ENCODE data around the gene PDLIM1.

DNA sequence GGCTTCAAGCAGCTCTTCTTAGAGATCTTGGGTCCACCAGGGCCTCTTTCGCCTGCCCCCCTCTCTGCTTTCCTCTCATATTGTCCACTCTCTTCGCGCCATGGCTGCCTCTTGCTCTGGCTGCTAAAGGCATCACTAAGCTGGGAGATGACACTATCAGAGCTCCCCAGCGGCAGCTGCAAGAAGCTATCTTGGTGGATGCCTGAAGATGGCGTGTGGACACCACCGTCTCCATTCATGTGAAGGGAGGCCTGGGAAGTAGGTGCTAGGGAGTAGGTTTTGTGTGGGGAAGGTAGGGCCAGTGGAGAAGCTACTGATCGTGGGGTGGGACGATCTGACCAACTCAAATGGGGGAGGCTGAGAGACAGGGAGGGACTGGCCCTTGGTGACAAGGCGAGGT, 45.9 kb upstream of the PDLIM1 start:
- no peak for TF ChIP-seq TAF7 (optimal IDR thresholded peaks at IDR 0.05; ENCODE audit: borderline replicate concordance, low read depth, low read length)
- TF ChIP-seq YY1 (IDR thresholded peaks at IDR 0.05; ENCODE audit: low read depth, low read length): no peak
- TF ChIP-seq EP300 (IDR thresholded peaks at IDR 0.05; ENCODE audit: borderline replicate concordance in 1 of 2, low read depth in 2 of 2, low read length in 2 of 2): no peak
- TF ChIP-seq, protein P1, sequence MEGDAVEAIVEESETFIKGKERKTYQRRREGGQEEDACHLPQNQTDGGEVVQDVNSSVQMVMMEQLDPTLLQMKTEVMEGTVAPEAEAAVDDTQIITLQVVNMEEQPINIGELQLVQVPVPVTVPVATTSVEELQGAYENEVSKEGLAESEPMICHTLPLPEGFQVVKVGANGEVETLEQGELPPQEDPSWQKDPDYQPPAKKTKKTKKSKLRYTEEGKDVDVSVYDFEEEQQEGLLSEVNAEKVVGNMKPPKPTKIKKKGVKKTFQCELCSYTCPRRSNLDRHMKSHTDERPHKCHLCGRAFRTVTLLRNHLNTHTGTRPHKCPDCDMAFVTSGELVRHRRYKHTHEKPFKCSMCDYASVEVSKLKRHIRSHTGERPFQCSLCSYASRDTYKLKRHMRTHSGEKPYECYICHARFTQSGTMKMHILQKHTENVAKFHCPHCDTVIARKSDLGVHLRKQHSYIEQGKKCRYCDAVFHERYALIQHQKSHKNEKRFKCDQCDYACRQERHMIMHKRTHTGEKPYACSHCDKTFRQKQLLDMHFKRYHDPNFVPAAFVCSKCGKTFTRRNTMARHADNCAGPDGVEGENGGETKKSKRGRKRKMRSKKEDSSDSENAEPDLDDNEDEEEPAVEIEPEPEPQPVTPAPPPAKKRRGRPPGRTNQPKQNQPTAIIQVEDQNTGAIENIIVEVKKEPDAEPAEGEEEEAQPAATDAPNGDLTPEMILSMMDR (IDR thresholded peaks at IDR 0.05; ENCODE audit: control extremely low read depth in 1 of 3, insufficient read depth in 1 of 3, low read depth in 1 of 3, low read length in 3 of 3): no peak
- TF ChIP-seq POLR2AphosphoS5 (IDR thresholded peaks at IDR 0.05; ENCODE audit: low read depth, low read length): no peak
- TF ChIP-seq RAD21 (IDR thresholded peaks at IDR 0.05 in 1 of 2, conservative IDR thresholded peaks at IDR 0.05 in 1 of 2; ENCODE audit: low read depth in 2 of 2, low read length in 2 of 2): peak in 1 of 2 experiments; percentile 32; a peak in 1 of 4 replicates
- TF ChIP-seq CBX8 (IDR thresholded peaks at IDR 0.05; ENCODE audit: borderline replicate concordance, low read depth, low read length): no peak
- no peak for TF ChIP-seq EZH2 (IDR thresholded peaks at IDR 0.05; ENCODE audit: low read depth, low read length, severe bottlenecking)
- TF ChIP-seq SP1 (IDR thresholded peaks at IDR 0.05; ENCODE audit: low read depth, low read length): no peak

Measured in H1 (cell line).